PC-3 (cell line): Measurements from ENCODE around the gene GPR78.

Source experiments
- EZH2 ChIP-seq: fragments of 300-600 bp; sonication (generic); IDR thresholded peaks from one replicate; pipeline ENCODE4 v1.6.1; 2017; ENCODE audit warnings: antibody characterized with exemption, mild to moderate bottlenecking, low read length; ENCODE audit not compliant: unreplicated experiment
- TF ChIP-seq, protein P1 (sequence below): fragments of 300-600 bp; sonication (generic); conservative IDR thresholded peaks from 2 replicates; pipeline ENCODE4 v1.5.1; 2017; ENCODE audit warnings: antibody characterized with exemption, low read depth, mild to moderate bottlenecking, low read length

DNA sequence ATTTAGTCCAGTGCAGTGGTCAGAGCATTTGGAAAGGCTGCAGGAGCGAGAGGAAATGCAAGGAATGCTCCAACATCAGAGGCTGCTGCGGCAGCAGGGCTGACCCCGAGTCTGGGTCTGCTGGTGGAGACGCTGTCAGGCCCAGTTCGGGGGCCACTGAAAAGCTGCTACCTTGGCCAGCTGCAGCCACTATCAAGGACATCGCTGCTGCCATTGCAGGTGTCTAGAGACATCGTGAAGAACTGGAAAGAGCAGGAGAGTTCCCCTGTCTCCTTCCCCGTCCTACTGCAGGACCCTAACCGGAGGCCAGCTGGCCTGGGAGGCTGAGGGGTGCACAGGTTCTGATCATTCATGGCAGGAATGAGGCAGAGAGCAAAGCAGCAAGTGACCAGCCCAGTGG lies 29.5 kb upstream of the GPR78 start:
- TF ChIP-seq, protein P1, sequence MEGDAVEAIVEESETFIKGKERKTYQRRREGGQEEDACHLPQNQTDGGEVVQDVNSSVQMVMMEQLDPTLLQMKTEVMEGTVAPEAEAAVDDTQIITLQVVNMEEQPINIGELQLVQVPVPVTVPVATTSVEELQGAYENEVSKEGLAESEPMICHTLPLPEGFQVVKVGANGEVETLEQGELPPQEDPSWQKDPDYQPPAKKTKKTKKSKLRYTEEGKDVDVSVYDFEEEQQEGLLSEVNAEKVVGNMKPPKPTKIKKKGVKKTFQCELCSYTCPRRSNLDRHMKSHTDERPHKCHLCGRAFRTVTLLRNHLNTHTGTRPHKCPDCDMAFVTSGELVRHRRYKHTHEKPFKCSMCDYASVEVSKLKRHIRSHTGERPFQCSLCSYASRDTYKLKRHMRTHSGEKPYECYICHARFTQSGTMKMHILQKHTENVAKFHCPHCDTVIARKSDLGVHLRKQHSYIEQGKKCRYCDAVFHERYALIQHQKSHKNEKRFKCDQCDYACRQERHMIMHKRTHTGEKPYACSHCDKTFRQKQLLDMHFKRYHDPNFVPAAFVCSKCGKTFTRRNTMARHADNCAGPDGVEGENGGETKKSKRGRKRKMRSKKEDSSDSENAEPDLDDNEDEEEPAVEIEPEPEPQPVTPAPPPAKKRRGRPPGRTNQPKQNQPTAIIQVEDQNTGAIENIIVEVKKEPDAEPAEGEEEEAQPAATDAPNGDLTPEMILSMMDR, result no peak
- TF ChIP-seq EZH2, result no peak
